GM18505 (cell line): ENCODE measurements around the gene RPL13A.
A peak's percentile ranks its signal among the peaks of the same experiment; 100 is the strongest.
"Not testable (repeated sequence)": the region's sequence is repeated elsewhere in the genome, so short reads cannot be mapped to it uniquely, and the experiment has no call there.

Experiments used
- ATAC-seq: cut with Tn5 transposase; IDR thresholded peaks from one replicate; pipeline ENCODE4 v1.9.1; 2021; ENCODE audit not compliant: unreplicated experiment
- POLR2A ChIP-seq: IDR thresholded peaks from 4 replicates; pipeline ENCODE4 v1.6.1; 2011; ENCODE audit warnings: borderline replicate concordance; ENCODE audit not compliant: insufficient read depth, insufficient read length; ENCODE audit errors: extremely low read depth

The RPL13A gene

GRCh38 chr19:49487277-49488045 is at the start of gene RPL13A:
Gene RPL13A, plus strand, starts transcription at chr19:49487608. Its CDS starts 22 bp downstream, at chr19:49487630.
- peak; percentile 99 for TF ChIP-seq POLR2A
- ATAC-seq, result peak; percentile 91

DNA sequence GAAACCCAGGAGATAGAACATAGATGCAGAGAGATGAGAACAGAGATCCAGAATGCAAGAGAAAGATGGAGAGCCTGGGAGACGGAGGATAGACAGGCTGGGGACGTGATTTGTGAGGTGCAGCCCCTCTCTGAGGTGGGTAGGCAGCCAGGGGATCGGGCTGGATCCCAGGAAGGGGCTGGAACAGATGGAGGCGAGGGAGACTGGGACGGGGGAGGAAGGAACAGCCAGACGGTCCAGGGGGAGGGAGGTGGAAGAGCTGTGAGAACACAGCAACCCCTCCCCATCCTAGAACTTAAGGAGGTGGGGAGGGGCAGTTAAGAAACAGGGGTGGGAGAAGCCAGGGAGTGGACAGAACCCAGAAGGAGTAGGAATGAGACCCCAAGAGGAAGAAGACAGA is 49.1 kb upstream of the RPL13A start:
- TF ChIP-seq POLR2A, result no peak
- ATAC-seq, result no peak

DNA sequence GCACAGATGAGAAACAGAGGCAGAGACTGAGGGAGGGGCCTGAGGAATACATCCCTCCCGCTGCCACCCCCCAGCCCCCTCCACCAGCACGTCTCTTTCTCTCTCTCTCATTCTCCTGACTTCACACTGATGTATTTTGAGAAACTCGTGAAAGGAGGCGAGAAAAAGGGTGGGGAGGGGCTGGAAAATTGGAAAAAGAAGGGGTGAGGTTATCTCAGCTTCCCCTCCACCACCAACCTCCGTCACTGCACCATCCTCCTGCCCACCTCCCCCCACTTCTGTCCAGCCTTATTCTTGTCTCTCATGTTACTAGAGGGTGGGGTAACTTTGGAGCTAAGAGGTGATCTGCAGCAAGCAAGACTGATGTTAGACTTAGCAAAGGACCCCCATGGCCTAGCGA is 47.6 kb upstream of the RPL13A start:
- no peak for ATAC-seq
- TF ChIP-seq POLR2A, result no peak

DNA sequence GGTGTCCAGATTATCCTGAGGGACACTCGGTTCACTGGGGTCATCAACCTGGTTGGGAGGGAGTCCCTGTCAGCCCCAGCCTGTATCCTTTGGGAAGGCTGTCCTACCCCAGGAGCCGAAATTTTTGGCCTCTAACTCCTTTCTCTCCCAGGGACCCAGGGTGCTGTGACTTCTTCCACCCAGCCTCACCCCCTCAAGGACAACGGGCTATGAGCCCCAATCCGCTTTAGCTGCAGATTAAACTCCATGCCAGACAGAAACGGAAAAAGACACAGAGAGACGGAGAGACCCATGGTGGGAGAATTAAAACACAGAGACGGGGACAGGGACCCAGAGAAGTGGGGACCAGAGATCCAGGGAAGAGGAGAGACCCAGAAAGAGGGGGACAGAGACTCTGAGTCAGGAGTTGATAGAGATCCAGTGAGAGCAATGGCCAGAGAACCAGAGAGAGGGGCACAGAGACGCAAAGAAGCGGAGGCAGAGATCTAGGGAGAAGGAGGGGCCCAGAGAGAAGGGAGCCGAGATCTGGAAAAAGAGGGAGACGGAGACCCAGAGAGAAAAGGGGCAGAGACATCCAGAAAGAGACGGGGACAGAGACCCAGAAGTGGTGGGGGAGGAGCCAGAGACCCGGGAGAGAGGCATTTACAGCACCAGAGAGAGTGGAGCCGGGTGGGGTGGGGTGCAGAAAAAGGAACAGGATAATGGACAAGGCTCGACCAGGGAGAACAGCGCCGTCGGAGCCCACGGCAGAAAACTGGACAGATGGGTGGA is 46.8 kb upstream of the RPL13A start:
- TF ChIP-seq POLR2A, result no peak
- no peak for ATAC-seq

DNA sequence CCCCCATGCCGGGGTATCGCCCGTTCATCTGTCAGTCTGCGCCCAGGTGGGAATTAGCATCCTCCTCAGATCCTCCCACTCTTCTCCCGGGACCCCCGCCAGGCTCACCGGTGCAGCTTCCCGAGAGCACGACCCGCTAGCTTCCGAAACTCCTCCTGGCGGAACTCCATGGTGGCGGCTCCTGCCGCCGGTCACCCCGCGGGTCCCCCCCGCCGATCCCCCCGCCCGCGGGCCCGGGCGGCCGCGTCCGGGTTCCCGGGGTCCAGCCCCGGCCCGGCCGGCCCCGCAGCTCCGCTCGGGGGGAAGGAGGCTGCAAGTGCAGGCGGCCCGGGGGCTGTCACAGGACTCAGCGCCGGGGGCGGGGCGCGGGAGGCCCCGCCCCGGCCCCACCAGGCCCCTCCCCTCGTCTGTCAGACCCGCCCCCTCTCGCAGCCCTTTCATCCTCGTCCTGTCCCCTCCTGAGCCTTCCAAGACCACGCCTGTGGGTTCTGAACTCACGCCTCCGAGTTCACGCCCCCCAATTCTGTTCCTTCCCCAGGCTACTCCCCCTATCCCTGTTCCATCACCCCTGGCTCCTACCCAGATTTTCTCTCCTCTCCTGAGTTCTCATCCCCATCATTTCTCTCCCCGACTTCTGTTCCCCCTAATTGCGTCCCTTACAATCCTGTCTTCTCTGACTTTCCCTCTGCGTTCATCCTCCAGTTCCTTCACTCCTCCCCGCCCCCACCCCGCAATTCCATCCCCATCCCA is 46.0 kb upstream of the RPL13A start, which contains the start of gene SLC17A7:
Gene SLC17A7 (minus strand): TSS at position 318 of the 750 bp plus-strand sequence. CDS start 148 bp downstream, at position 170.
- no peak for ATAC-seq
- no peak for TF ChIP-seq POLR2A

DNA sequence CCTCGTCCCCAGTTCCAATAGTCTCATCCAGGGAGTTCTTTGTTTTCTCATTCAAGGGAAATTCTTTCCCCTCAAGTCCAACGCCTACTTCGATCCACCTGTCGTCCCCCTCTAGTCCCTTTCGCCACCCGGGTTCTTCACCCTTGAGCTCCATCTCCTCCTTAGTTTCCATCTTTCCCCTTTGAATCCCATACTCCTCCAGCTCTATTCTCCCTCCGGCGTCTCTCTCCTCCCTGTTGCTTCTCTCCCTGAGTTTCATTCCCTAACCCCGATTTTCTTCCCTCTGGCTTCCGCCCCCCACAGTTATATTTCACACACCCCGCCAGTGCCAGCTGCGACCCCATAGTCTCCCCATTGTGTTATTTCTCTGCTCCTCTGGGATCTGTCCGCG is 45.5 kb upstream of the RPL13A start:
- TF ChIP-seq POLR2A, result no peak
- no peak for ATAC-seq

GRCh38 chr19:49442354-49442753 is 45.1 kb upstream of the RPL13A start:
- no peak for ATAC-seq
- no peak for TF ChIP-seq POLR2A

- no peak for TF ChIP-seq POLR2A
- ATAC-seq, result peak; percentile 20
Measured at GRCh38 chr19:49442771-49443365, 44.5 kb upstream of the RPL13A start.

DNA sequence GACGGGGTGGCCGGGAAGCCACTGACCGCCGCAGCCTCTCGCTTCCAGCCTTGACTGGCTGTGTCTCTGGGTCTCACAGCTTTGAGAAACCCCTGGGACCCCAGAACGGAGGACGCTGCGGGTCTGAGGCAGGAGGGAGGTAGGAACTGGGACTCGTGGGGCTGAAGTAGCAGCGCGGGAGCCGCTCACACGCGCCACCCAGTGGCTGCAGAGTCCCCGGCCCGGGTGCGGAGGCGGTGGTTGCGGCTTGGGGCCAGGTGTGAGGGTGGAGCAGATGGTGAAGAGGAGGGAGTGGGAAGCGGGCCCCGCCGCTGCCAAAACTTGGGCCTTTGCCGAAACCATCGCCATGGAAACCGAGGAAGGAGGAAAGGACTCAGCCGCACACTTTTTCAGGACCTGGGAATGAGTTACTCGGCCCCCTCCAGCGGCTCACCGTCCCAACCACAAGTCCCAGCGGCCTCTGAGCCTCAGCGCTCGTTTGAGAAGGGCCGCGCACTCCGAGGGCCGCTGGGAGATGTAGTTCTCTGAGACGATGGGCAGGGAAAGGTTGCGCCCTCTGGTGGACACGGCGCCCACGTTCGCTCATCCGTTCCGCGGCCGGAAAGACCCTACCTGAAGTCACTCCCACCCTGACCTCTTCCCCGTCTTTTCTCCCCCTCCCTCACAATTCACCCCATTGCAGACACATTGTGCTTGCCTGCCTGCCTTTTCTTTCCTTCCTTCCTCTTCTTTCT is 43.9 kb upstream of the RPL13A start:
- no peak for TF ChIP-seq POLR2A
- peak; percentile 71 for ATAC-seq

DNA sequence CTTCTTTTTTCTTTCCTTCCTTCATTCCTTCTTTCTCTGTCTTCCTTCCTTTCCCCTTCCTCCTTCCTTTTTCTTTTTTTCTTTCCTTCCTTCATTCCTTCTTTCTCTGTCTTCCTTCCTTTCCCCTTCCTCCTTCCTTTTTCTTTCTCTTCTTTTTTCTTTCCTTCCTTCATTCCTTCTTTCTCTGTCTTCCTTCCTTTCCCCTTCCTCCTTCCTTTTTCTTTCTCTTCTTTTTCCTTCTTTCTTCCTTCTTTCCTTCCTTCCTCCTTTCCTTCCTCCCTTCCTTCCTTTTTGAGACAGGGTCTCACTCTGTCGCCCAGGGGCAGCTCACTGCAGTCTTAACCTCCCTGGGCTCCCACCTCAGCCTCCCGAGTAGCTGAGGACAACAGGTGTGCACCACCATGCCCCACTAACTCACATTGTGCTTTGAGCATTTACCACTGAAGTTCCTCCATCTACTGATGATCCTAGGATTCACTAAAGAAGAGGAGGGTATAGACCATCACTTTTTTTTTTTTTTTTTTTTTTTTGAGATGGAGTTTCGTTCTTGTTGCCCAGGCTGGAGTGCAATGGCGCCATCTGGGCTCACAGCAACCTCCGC is 43.2 kb upstream of the RPL13A start:
- ATAC-seq, result not testable (repeated sequence)

DNA sequence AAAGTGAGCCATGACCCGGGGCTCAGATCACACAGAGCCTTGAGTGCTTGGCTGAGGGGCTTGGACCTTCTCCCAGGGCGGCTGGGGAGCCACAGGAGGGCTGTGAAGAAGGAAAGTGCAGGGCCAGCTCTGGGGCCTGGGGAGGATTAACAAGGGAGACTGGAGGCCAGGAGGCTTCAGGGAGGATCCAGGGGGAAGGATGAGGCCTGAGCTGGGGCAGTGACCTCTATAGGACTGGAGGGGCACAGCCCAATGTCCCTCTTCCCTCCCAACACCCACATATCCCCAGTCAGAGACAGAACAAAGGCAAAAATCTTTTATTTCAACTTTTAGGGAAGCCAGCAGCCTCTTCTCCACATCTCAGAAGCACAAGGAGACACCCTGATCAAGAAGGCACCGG is 41.4 kb upstream of the RPL13A start:
- ATAC-seq, result no peak
- TF ChIP-seq POLR2A, result no peak
